D341Med (cell line): ENCODE data around the gene PFN3.

Source experiments
- DNase-seq: peaks from one replicate; pipeline ENCODE4 v3.0.0; 2012; ENCODE audit warnings: low spot score

PFN3 gene

GRCh38 chr5:177399997-177400868 is at the start of gene PFN3:
Gene PFN3 (minus strand): TSS chr5:177400661. CDS start chr5:177400576, 85 bp downstream.
- DNase-seq = no peak

DNA sequence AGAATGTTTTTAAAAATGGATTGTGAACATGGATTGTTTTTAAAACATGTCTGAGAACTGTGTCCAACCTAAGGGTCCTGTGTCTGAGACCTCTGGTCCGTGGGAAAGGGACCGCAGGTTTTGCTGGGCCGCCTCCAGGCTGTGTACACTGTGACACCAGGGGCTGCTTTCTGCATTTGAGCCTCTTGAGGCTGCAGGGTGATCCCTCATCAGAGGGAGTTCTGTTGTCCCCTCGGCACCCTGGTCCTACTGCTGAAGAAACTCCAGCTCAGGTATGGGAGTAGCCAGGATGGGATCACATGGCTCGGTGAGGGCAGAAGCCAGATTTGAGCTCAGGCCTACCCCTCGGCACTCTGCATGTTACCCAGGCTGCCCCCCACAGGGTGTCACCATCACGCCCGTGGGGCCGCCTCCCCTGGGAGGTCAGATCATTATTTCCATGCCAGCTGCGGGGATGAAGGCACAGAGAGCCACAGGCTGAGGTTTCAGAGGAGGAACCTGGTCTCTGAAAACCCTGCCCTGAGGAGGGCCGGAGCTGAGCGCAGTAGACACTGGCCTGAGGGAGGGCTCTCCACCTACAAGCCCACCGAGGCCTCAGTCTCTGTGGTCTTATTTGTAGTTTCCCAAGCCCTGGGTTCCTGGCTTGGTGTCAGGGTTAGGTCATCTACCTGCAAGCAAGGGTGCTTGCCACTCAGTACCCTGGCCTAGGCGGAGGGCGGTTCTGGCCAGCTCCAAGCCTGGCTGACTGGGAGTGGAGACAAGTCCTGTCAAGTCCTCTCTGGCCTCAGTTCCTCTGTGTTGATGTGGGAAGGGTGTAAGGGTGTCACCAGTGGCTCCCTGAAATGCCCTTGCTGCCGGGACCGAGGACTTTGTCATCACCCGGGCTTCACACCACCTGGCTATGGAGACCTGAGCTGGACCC is 48.9 kb upstream of the PFN3 start:
- no peak for DNase-seq

GRCh38 chr5:177448244-177448950 is 47.9 kb upstream of the PFN3 start:
- DNase-seq = no peak

DNA sequence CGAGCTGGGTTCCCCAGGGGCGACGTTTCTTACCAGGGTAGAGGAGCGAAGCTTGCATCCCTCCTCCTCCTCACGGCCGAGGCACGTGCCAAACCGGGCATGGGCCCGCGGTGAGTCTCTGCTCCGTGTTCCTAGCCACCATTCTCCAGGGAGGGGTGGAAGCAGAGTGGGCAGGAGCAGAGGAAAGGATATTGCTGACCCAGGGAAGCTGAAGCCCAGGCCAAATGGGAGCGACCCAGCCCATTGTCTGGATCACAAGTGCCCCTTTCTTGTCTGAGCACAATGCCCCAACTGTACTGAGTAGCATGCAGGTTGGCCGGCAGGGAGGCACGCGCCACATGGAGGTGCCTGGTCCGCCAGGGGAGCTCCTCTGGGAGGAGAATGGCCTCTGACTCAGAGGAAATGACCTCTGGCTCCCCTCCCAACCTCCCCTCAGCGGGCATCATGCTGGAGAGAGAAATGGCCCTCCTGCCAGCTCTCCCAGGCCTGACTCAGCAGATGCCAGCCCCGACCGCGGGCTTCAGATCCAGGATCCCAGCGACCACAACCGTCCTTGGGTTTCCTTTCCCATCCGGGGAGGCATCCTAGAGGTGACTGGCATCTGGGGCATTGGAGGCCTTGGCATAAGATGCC is 47.3 kb upstream of the PFN3 start:
- DNase-seq = no peak

- peak; percentile 86 for DNase-seq
Measured at GRCh38 chr5:177447066-177447610, 46.7 kb upstream of the PFN3 start.

DNA sequence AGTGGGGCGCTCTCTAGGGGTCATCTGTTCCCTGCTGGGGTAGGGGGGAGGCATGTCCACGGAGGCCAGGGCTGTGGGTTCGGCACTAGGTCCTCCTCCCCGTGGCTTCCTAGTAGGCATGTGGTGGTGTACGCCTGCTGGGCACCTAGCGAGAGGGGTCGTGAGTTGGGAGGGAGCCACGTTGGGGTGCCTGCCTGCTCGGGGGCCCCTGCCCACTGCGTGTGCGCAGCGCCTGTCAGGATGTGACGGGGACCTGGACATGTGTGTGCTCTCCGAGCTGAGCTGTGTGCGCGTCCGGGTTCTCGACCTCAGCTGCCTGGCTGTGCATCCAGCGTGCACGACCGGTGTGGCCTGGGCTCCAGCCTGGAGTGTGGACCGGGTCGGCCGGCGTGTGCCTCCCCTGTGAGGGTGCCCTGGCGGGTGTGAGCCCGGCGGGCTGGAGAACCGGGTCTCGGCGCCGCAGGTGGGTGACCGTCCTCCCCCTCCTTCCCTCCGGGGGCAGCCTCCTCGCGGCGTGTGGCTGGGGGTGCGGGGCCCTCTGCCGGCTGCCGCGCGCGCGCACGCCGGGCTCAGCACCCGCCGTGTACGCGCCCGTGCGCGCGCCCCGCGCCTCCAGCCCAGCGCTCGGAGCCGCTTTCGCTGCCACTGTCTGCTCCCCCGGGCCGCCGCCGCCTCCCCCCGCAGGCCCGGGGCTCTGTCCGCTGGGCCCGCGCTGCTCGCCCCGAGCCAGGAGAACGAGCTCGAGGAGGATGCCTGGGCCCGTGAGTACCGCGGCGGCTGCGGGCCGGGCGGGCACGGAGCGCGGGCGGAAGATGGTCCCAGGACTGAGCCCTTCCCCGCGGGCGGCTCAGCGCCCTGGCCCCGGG is 46.0 kb upstream of the PFN3 start, which contains the start of gene PRR7:
PRR7 (plus strand) TSS at position 615 of the 866 bp plus-strand sequence. CDS start 8,254 bp downstream, outside the sequence.
- DNase-seq = peak; percentile 95

- no peak for DNase-seq
Measured at GRCh38 chr5:177445917-177446199, 45.4 kb upstream of the PFN3 start.

GRCh38 chr5:177445052-177445916 is 44.8 kb upstream of the PFN3 start:
- DNase-seq = no peak

GRCh38 chr5:177444106-177445051 is 43.9 kb upstream of the PFN3 start:
- DNase-seq = no peak

GRCh38 chr5:177443144-177443983 is 42.9 kb upstream of the PFN3 start:
- no peak for DNase-seq

DNA sequence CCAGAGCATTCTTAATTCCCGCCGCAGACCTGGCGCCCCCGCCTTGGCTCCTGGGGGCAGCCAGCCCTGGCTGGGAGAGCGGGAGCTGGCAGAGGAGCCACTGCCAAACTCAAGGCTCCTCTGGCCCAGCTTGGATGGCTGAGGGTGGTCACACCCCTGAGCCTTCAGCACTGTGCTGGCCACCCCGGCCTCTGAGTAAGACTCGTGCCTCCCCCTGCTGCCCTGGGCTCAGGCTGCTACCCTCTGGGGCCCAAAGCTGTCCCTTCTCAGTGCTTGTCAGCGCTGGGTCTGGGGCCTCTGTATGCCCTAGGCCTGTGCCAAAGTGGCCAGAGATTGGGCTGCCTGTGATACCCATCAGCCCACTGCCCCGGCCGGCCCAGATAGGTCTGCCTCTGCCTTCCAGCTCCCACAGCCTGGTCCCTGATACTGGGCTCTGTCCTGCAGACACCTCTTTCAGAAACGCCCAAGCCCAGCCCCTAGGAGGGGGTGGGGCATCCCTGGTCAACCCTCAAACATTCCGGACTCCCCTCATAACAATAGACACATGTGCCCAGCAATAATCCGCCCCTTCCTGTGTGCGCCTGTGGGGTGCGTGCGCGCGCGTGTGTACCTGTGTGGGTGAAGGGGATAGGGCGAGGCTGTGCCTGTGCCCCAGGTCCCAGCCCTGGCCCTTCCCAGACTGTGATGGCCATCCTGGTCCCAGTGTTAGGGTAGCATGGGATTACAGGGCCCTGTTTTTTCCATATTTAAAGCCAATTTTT is 41.8 kb upstream of the PFN3 start:
- DNase-seq = no peak

- DNase-seq = no peak
Measured at GRCh38 chr5:177440990-177441780, 40.7 kb upstream of the PFN3 start.

- DNase-seq = no peak
Measured at GRCh38 chr5:177440211-177440989, 39.9 kb upstream of the PFN3 start.

DNA sequence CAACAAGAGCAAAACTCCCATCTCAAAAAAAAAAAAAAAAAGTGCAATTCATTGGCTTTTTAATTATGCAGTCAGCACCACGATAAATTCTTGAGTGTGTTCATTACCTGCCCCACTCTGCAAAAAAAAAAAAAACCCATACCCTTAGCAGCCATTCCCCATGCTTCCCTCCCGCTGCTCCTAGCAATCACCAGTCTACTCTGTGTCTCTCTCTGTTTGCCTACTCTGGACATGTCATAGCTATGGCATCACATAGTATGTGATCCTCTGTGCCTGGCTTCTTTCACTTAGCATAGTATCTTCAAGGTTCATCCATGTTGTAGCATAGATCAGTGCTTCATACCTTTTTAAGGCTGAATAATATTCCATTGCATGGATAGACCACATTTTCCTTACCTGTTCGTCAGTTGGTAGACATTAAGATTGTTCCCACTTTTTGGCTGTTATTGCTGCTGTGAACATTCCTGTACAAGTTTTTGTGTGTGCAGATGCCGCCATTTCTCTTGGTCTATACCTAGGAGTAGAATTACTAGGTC is 39.1 kb upstream of the PFN3 start:
- DNase-seq = no peak

GRCh38 chr5:177438468-177438867 is 38.0 kb upstream of the PFN3 start:
- no peak for DNase-seq
